H9 (cell line): ENCODE measurements around the gene WDR33. TPM values are rescaled to one million over a fixed set of nuclear protein-coding genes. Genes with fewer than 3 reads are reported as not detected.

Experiments used
- DNase-seq: peaks from one replicate; pipeline ENCODE4 v3.0.0-alpha.2; 2017
- H2AFZ ChIP-seq: one replicate; pipeline ENCODE4 v1.6.1; 2013; ENCODE audit warnings: mild to moderate bottlenecking, low read length, control low read depth, moderate library complexity
- H2AK5ac ChIP-seq: 2 replicates; pipeline ENCODE4 v1.6.1; 2013; ENCODE audit warnings: low read length, control low read depth, mixed read lengths; ENCODE audit not compliant: insufficient read length
- H2BK120ac ChIP-seq: one replicate; pipeline ENCODE4 v1.6.1; 2013; ENCODE audit warnings: low read depth, mild to moderate bottlenecking, low read length, control low read depth, inconsistent platforms; ENCODE audit not compliant: poor library complexity, severe bottlenecking
- H2BK12ac ChIP-seq: 2 replicates; pipeline ENCODE4 v1.6.1; 2013; ENCODE audit warnings: low read length, control low read depth, mixed read lengths, low read depth; ENCODE audit not compliant: insufficient read length
- H2BK15ac ChIP-seq: 2 replicates; pipeline ENCODE4 v1.6.1; 2013; ENCODE audit warnings: low read depth, low read length, control low read depth
- H2BK20ac ChIP-seq: one replicate; pipeline ENCODE4 v1.6.1; 2013; ENCODE audit warnings: low read depth, mild to moderate bottlenecking, low read length, control low read depth, inconsistent platforms; ENCODE audit not compliant: poor library complexity, severe bottlenecking
- H2BK5ac ChIP-seq: 2 replicates; pipeline ENCODE4 v1.6.1; 2013; ENCODE audit warnings: low read length, control low read depth, mixed read lengths; ENCODE audit not compliant: insufficient read length
- H3K14ac ChIP-seq: 2 replicates; pipeline ENCODE4 v1.6.1; 2013; ENCODE audit warnings: low read length, control low read depth; ENCODE audit not compliant: insufficient read depth
- H3K18ac ChIP-seq: 2 replicates; pipeline ENCODE4 v1.6.1; 2013; ENCODE audit warnings: low read depth, mild to moderate bottlenecking, mixed read lengths, low read length, control low read depth; ENCODE audit not compliant: insufficient read length
- H3K23ac ChIP-seq: 2 replicates; pipeline ENCODE4 v1.6.1; 2013; ENCODE audit warnings: low read length, control low read depth, mixed read lengths, low read depth; ENCODE audit not compliant: insufficient read length
- H3K23me2 ChIP-seq: 2 replicates; pipeline ENCODE4 v1.6.1; 2013; ENCODE audit warnings: low read depth, mild to moderate bottlenecking, mixed read lengths, low read length, control low read depth; ENCODE audit not compliant: insufficient read length, poor library complexity, severe bottlenecking
- H3K27ac ChIP-seq: 2 replicates; pipeline ENCODE4 v1.5.1; 2013; ENCODE audit warnings: low read length, control low read depth, mixed read lengths, low read depth; ENCODE audit not compliant: insufficient read length
- H3K27me3 ChIP-seq: 2 replicates; pipeline ENCODE4 v1.6.1; 2013; ENCODE audit warnings: low read length, control low read depth, inconsistent platforms; ENCODE audit not compliant: insufficient read depth
- H3K4ac ChIP-seq: 2 replicates; pipeline ENCODE4 v1.6.1; 2013; ENCODE audit warnings: low read depth, mild to moderate bottlenecking, control low read depth, inconsistent platforms, low read length, moderate library complexity
- H3K4me1 ChIP-seq: 2 replicates; pipeline ENCODE4 v1.6.1; 2013; ENCODE audit warnings: low read length, control low read depth, inconsistent platforms; ENCODE audit not compliant: insufficient read depth
- H3K4me2 ChIP-seq: 2 replicates; pipeline ENCODE4 v1.6.1; 2013; ENCODE audit warnings: low read length, control low read depth, mixed read lengths; ENCODE audit not compliant: insufficient read length, insufficient read depth
- H3K56ac ChIP-seq: 2 replicates; pipeline ENCODE4 v1.6.1; 2013; ENCODE audit warnings: low read depth, mild to moderate bottlenecking, mixed read lengths, low read length, control low read depth; ENCODE audit not compliant: insufficient read length
- H3K79me1 ChIP-seq: 2 replicates; pipeline ENCODE4 v1.6.1; 2013; ENCODE audit warnings: low read depth, mild to moderate bottlenecking, moderate library complexity, low read length, control low read depth, inconsistent platforms; ENCODE audit not compliant: insufficient read depth, poor library complexity, severe bottlenecking
- H3K79me2 ChIP-seq: 2 replicates; pipeline ENCODE4 v1.6.1; 2013; ENCODE audit warnings: low read length, control low read depth, inconsistent platforms; ENCODE audit not compliant: insufficient read depth
- H3K9ac ChIP-seq: 2 replicates; pipeline ENCODE4 v1.6.1; 2013; ENCODE audit warnings: low read length, control low read depth, mixed read lengths; ENCODE audit not compliant: insufficient read length; ENCODE audit errors: extremely low read depth
- H3K9me3 ChIP-seq: one replicate; pipeline ENCODE4 v1.6.1; 2013; ENCODE audit warnings: low read depth, low read length, inconsistent platforms; ENCODE audit not compliant: control insufficient read depth
- H3T11ph ChIP-seq: one replicate; pipeline ENCODE4 v1.6.1; 2013; ENCODE audit warnings: mild to moderate bottlenecking, low read length, control low read depth, inconsistent platforms
- H4K20me1 ChIP-seq: one replicate; pipeline ENCODE4 v1.6.1; 2013; ENCODE audit not compliant: control insufficient read depth, insufficient read length, insufficient read depth
- H4K5ac ChIP-seq: 2 replicates; pipeline ENCODE4 v1.6.1; 2013; ENCODE audit warnings: low read depth, mild to moderate bottlenecking, mixed read lengths, low read length, control low read depth; ENCODE audit not compliant: insufficient read length
- H4K8ac ChIP-seq: replicated peaks from 2 replicates; pipeline ENCODE4 v1.6.1; 2013; ENCODE audit warnings: low read length, control low read depth, mixed read lengths, low read depth; ENCODE audit not compliant: insufficient read length
- H4K91ac ChIP-seq: 2 replicates; pipeline ENCODE4 v1.6.1; 2013; ENCODE audit warnings: low read depth, mild to moderate bottlenecking, moderate library complexity, mixed read lengths, low read length, control low read depth; ENCODE audit not compliant: insufficient read length
- H3K27ac Mint-ChIP-seq, 3 experiments: 2 replicates in 2 of 3; 3 replicates in 1 of 3; pipeline ENCODE4 v1.8.0; 2020 to 2021; ENCODE audit warnings: mixed read lengths in 3 of 3, mild to moderate bottlenecking in 1 of 3, moderate library complexity in 1 of 3
- H3K27me3 Mint-ChIP-seq: 2 replicates; pipeline ENCODE4 v1.8.0; 2021; ENCODE audit warnings: low read depth, mild to moderate bottlenecking, moderate library complexity, mixed read lengths
- H3K36me3 Mint-ChIP-seq, 3 experiments: 2 replicates in 2 of 3; 3 replicates in 1 of 3; pipeline ENCODE4 v1.8.0; 2020 to 2021; ENCODE audit warnings: low read depth in 3 of 3, mixed read lengths in 3 of 3; ENCODE audit not compliant: insufficient read depth in 1 of 3
- H3K4me1 Mint-ChIP-seq, 2 experiments: 2 replicates each; pipeline ENCODE4 v1.8.0; 2020; ENCODE audit warnings: mixed read lengths in 2 of 2
- H3K4me3 Mint-ChIP-seq, 2 experiments: 2 replicates in 1 of 2; 3 replicates in 1 of 2; pipeline ENCODE4 v1.8.0; 2020 to 2021; ENCODE audit warnings: mild to moderate bottlenecking in 2 of 2, mixed read lengths in 2 of 2, moderate library complexity in 1 of 2
- H3K9me3 Mint-ChIP-seq, 2 experiments: 2 replicates in 1 of 2; 3 replicates in 1 of 2; pipeline ENCODE4 v1.8.0; 2020; ENCODE audit warnings: mild to moderate bottlenecking in 2 of 2, mixed read lengths in 2 of 2, moderate library complexity in 1 of 2
- WGBS: extraction: QIAGEN DNeasy Blood & Tissue Kit; methylation state at CpG from one replicate; pipeline ENCODE4 v1.1.7; 2013; ENCODE audit warnings: missing lambda C conversion rate, low lambda C conversion rate, mixed read lengths; ENCODE audit not compliant: insufficient read length; ENCODE audit errors: extremely low coverage; 5-methylcytosine and 5-hydroxymethylcytosine counted together
- total RNA-seq: library from RNA; stranded (reverse); gene quantifications from 2 replicates; pipeline ENCODE4 v1.2.1, GENCODE V29; 2021
- TF ChIP-seq, protein P1 (sequence below): fragments of 200-600 bp; sonication (generic); conservative IDR thresholded peaks from 3 replicates; pipeline ENCODE4 v1.8.0; 2021; ENCODE audit warnings: antibody characterized with exemption, mild to moderate bottlenecking

WDR33 gene
- total RNA-seq, 1 experiment from 2014 or later = 86.0 TPM

GRCh38 chr2:127712999-127713398 lies 98.0 kb downstream of the WDR33 start:
- Histone ChIP-seq H3K79me1 (no peaks in the 10 kb centered on the region), H3K79me2 (no peaks in the 10 kb centered on the region), H3K27ac (no peak overlapping the region), H2BK20ac (no peak overlapping the region), H3K4me2 (no peak overlapping the region), H3K56ac (no peak overlapping the region), H2AFZ (no peak overlapping the region), H2AK5ac (no peak overlapping the region), H3K4me1 (no peaks in the 10 kb centered on the region), H3K14ac (no peak overlapping the region), H4K5ac (no peak overlapping the region), H2BK120ac (no peak overlapping the region), H3K27me3 (no peaks in the 10 kb centered on the region), H2BK5ac (no peak overlapping the region), H3K9ac (no peak overlapping the region), H3K4ac (no peak overlapping the region), H2BK12ac (no peak overlapping the region), H4K8ac (no peak overlapping the region), H4K20me1 (no peaks in the 10 kb centered on the region), H3T11ph (no peak overlapping the region), H4K91ac (no peak overlapping the region), H3K18ac (no peak overlapping the region), H2BK15ac (no peak overlapping the region), H3K9me3 (no peaks in the 10 kb centered on the region), H3K23ac (no peak overlapping the region), H3K23me2 (no peaks in the 10 kb centered on the region)
- no CpG with 5 or more reads among the region's 2 CpGs for WGBS
- peak overlapping the region in 1 of 3 experiments; percentile 59; a peak in 1 of 7 replicates for H3K27ac Mint-ChIP-seq
- TF ChIP-seq, protein P1, sequence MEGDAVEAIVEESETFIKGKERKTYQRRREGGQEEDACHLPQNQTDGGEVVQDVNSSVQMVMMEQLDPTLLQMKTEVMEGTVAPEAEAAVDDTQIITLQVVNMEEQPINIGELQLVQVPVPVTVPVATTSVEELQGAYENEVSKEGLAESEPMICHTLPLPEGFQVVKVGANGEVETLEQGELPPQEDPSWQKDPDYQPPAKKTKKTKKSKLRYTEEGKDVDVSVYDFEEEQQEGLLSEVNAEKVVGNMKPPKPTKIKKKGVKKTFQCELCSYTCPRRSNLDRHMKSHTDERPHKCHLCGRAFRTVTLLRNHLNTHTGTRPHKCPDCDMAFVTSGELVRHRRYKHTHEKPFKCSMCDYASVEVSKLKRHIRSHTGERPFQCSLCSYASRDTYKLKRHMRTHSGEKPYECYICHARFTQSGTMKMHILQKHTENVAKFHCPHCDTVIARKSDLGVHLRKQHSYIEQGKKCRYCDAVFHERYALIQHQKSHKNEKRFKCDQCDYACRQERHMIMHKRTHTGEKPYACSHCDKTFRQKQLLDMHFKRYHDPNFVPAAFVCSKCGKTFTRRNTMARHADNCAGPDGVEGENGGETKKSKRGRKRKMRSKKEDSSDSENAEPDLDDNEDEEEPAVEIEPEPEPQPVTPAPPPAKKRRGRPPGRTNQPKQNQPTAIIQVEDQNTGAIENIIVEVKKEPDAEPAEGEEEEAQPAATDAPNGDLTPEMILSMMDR = no peak
- no peak overlapping the region for H3K4me3 Mint-ChIP-seq
- peaks cover 5 to 14% of the 10 kb centered on the region in 2 experiments; a peak in 3 of 4 replicates for H3K4me1 Mint-ChIP-seq
- H3K9me3 Mint-ChIP-seq = no peaks in the 10 kb centered on the region
- DNase-seq = no peak
- no peaks in the 10 kb centered on the region for H3K27me3 Mint-ChIP-seq
- peaks cover 23 to 71% (median 43%) of the 10 kb centered on the region in 3 experiments for H3K36me3 Mint-ChIP-seq
